ENCODE data around the gene LMTK2.
A peak's percentile ranks its signal among the peaks of the same experiment; 100 is the strongest.

LMTK2 gene

DNA sequence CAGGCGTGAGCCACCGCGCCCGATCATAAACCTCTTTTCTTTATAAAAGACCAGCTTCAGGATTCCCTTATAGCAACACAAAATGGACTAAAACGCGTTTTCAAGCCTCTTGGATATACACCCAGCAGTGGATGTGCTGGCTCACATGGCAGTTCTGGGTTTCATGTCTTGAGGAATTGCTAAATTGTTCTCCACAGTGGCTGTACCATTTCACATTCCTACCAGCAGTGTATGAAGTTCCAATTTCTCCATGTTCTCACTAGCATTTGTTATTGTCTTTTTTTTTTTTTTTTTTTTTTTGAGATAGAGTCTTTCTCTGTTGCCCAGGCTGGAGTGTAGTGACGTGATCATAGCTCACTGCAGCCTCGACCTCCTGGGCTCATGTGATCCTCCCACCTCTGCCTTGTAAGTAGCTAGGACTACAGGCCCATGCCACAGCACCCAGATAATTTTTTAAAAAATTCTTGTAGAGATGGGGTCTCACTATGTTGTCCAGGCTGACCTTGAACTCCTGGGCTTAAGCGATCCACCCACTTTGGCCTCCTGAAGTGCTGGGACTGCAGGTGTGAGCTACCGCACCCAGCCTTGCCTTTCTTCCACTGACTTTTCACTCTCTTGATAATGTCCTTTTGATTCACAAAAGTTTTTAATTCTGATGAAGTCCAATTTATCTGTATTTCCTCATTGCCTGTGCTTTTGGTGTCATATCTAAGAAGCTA lies 127.9 kb downstream of the LMTK2 start:
- DNase-seq (ENCODE audit: low read depth): no peak

DNA sequence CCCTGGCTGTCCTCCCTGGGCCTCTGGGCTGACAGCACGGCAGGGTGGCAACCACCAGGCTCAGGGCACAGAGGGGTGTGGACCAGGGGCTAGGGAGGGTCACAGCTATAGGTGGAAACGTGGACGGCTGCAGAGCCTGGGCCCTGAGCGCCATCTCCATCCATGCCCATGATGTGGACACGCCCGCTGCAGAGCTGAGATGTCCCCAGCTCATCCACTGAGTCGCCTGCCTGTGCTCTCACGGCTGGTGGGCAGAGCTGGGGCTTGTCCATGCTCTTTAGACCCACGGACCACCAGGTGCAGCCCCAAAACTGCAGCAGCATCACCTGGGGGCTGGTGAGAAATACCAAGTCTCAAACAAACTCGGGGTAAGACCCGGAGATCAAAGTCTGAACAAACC lies 129.2 kb downstream of the LMTK2 start:
- DNase-seq (ENCODE audit: low read depth): no peak

DNA sequence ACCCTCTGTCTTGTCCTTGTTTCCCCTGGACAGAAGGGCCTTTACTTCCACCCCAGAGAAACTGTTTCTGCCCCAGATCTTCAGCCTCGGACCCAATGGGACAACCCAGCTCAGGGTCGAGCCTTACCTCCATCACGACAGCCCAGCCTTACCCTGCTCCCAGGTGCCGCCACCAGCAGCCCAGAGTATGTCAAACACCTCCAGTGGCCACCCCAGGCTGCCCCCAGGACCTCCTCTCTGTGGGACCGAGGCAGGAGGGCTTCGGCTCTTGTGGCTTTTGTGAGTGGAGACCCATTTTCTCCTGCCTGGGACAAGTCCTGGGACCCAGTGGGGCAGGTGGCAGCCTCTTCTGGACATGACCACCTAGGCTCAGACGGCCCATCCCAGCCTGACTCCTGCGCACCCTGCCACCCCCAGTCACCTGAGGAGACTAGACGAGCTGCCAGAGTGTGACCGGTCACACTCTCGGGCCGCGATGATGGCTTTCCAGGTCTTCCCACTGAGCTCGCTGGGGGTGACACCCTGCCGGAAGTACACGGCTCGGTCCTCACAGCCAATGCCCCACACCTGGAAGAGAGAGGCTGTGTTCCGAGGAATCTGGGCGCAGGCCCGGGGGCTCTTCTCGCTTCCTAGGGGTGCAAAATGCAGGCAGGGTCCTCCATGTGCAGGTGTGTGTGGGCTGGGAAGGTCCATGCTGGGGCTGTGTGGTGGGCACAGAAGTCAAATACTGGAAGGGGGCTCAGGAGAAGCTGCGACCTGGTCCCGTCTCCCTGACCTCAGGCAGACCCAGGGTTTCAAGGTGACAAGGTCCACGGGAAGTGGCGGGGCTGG lies 129.9 kb downstream of the LMTK2 start:
- no peak for DNase-seq (ENCODE audit: low read depth)

DNA sequence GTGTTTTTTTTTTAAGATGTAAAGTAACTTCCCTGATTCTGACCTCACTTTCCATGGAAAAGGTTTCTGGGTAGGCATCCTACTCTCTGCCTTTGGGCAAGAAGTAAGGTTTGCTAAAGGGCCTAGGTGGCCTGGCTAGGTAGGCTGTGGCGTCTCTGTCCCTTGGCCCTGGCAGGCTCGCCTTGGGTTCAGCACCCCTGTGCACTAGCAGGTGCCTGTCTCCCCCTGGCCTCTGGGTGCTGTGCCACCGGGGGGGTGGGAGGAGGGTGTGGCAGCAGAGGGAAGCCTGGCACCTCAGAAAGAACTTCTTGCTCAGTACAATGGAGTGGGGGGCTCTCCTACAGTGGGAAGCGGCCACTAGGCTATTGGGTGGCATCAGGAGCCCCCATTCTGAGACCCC lies 131.4 kb downstream of the LMTK2 start:
- DNase-seq (ENCODE audit: low read depth): no peak

DNA sequence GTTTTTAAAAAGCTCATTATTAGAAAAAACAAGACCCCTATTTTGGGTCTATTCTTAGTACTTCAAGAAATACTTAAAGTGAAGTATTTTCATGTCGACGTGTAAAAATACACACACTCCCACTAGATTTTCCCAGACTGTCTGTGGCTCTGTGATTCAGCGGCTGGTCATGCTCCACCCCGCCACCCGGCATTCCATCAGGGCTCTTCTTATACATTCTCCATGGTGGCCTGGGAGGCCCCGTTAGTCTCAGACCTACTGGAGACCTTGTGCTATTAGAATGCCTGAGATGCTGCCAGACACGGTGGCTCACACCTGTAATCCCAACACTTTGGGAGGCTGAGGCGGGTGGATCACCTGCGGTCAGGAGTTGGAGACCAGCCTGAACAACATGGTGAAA lies 132.3 kb downstream of the LMTK2 start:
- DNase-seq (ENCODE audit: low read depth): no peak

DNA sequence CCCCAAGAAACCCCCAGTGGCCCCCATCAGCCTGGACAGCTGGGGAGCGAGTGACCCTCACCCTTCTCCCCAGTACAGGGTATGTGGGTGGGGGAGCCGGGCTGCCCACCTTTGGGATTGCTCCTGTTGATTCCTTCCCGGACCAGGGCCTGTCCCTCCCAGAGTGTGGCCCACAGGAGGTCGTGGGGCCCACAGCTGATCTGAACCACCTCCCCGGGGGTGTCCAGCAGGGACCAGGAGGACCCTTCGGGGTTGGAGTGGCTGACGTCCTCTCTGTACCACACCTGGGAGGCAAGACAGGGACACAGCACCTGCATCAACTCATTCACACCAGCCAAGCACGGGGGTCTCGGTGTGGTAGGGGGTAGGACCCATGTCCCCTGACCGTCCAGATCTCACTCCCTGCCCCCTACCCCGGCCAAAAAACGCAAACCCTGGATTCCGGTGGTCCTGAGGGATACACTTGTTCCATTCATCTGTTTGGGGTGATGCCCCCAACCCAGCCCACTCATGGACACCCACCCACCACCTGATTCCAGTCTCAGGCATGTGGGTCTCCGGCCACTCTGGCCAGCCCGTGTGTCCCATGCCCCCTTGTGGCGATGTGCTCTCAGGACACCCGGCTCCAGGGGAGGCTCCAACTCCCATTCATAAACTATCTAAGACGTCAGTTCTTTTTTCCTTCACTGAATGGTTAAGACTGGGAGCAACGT lies 134.5 kb downstream of the LMTK2 start:
- DNase-seq (ENCODE audit: low read depth): no peak

DNA sequence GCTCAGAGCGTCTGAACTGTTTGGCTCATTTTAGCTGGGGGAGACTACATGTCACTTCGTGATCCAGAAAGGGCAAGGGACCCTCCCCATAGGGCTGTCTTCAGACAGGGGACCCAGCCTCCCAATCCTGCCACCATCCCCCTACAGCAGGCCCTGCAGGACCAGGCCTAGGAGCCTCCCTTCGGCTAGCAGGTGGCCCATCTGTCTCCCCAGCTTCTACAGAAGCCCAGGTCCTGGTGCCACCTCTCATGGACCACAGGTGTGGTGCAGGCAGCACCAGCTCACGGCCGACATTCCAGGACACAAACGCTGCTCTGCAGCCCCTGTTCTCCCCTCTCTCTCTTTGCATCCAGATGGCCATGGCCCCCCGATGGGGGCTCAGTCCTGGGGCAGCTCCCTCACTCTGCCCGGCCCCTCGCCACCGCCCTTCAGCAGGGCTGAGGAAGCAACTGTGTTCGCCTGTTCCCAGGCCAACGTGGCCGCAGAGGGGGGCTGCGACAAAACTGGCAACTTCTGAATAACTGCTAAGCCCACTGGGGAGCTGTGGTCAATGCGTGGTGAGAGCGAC lies 135.1 kb downstream of the LMTK2 start:
- DNase-seq (ENCODE audit: low read depth): no peak

DNA sequence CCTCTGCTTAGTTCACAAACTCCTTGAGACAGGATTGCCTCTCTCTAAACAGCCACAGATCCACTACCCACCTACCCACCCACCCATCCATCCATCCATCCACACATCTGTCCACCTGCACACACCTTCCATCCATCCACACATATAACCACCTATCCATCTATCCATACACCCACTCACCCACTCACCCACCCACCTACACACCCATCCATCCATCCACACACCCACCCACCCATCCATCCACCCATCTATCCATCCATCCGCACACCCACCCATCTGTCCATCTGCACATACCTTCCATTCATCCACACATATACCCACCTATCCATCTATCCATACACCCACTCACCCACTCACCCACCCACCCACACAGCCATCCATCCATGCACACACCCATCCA lies 135.7 kb downstream of the LMTK2 start:
- no peak for DNase-seq (ENCODE audit: low read depth)

DNA sequence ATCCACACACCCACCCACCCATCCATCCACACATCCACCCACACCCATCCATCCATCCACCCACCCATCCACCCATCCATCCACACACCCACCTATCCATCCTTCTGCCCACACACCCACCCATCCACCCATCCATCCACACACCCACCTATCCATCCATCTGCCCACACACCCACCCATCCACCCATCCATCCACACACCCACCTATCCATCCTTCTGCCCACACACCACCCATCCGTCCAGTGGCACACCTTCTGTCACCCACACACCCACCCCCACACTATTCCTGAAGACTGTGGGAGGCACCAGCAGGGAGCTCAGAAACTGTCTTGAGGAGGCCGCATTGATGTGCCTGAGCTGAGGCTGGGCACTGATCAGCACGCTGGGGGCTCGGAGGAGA lies 136.3 kb downstream of the LMTK2 start:
- no peak for DNase-seq (ENCODE audit: low read depth)

DNA sequence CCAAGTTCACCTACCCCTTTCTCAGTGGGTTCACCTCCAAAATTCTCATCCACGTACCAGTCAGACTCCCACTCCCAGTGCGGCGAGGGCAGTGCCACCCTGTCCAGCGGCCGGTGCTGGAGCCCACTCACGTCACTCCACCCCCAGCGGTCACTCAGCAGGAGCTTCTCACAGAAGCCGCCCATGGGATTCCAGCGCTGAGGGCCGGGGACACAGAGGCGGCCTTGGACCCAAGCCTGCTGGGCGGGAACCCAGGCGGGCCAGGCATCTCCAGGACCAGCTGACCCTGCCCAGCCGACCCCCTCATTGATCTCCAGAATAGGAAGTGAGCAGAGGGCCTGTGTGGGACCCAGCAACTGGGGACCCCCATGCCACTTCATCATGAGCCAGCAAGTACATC lies 138.2 kb downstream of the LMTK2 start:
- no peak for DNase-seq (ENCODE audit: low read depth)

DNA sequence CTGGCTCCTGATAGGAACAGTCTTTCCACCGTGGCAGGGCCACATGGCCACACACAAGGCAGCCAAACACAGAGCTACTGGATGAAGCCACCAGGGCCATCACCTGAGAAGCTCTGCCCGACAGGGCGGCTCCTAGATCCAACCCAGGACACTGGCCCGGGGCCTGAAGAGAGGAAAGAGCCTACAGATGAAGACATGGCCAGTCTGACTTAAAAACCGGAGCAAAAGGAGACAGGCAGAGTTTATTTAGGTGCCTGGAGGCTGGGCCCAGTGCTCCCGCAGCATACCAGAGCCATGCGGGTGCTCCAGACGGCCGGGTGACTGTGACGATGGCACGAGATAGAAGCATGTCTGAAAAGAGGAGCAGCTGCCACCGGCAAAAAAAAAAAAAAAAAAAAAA lies 141.5 kb downstream of the LMTK2 start:
- DNase-seq (ENCODE audit: low read depth): no peak

DNA sequence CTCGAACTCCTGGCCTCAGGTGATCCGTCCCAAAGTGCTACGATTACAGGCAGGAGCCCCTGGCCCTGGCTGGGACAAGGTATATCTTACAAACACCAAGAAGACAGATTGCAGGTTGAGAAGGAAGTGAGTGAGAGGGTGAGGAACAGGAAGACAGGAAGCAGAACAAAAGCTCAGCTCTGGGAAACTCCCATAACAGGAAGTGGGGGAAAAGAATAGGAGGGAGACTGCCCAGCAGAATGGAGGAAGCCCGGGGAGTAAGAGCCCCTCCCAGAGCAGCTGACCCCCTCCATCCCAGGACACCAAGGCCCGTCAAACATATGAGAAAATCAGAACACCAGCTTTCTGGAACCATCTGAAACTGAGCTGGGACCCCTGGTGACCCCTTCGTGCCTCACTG lies 142.4 kb downstream of the LMTK2 start:
- DNase-seq (ENCODE audit: low read depth): no peak

DNA sequence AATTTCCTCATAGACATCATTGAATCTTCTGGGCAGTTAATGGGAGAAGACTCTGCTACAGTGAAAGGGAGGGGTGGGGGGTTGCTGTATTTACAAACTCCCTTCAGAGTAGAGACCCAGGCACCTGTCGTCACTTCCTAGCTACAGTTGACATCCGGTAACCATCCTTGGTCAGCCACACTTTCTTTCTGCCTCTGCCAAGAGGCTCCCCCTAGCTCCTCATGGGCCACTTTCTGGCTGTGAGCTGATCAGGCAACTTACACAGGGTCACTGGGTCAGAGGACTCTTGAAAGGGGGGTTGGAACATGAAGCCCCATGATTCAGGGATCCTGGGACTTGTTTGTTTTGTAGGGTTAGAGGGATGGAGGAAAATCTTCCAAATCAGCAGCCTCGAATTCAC lies 144.1 kb downstream of the LMTK2 start:
- peak; percentile 31 for DNase-seq (ENCODE audit: low read depth)

DNA sequence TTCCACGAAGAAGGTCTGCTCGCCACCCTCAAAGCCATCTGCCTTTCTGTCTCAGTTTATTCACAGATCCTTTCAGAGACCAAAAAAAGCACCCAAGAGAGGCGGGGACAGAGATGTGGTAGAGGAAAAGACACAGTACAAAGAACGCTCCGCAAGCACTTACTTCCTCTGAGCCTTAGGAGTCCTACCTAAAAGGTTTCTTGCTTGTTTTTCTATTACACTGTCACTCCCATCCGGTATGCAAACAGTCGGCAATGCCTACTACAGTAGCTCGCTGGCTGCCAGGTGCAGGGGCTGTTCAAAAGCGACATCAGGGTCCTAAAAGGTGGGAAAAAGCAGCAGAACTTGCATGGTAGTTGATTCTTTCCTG lies 144.6 kb downstream of the LMTK2 start:
- peak; percentile 14 for DNase-seq (ENCODE audit: low read depth)

DNA sequence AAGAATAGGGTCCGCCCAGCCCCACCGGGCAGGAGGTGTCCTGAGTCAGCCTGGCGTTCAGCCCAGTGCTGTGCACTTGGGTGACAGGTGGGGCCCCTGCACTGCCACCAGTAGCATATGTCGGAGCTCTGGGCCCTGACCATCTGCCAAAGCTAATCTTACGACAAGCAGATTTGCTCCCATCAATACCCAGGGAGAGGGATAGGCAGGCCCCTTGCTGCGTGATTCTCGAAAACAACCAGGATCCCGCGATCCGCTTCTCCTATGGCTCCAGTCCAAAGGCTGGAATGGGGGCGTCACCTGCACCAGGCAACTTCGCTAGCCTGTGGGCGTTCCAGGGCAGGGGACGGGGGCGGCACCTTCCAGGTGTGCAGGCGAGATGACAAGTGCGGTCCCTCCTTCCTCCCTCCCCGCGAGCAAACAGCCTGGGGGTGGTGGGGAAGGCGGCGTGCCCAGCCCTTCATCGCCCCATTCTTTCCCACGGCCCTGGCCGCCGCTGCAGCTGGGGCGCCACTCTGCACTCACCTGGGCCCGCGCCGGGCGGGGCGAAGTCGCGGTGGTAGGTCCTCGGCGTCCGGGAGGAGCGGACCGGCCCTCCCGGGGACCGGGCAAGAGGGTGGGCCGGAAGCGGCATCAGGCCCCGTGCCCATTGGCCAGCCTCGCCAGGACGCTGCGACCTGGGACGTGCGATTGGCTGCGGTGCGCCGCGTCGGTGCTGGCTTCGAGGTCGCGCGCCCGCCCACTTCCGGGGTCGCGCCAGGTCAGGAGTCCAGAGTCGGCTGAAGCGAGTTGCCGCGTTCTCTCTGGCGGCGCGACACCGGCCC lies 145.2 kb downstream of the LMTK2 start, which contains the start of gene TECPR1:
Gene TECPR1 (minus strand): TSS at position 632 of the 824 bp plus-strand sequence. CDS start 6,086 bp downstream, outside the sequence.
- DNase-seq (ENCODE audit: low read depth): peak; percentile 80

DNA sequence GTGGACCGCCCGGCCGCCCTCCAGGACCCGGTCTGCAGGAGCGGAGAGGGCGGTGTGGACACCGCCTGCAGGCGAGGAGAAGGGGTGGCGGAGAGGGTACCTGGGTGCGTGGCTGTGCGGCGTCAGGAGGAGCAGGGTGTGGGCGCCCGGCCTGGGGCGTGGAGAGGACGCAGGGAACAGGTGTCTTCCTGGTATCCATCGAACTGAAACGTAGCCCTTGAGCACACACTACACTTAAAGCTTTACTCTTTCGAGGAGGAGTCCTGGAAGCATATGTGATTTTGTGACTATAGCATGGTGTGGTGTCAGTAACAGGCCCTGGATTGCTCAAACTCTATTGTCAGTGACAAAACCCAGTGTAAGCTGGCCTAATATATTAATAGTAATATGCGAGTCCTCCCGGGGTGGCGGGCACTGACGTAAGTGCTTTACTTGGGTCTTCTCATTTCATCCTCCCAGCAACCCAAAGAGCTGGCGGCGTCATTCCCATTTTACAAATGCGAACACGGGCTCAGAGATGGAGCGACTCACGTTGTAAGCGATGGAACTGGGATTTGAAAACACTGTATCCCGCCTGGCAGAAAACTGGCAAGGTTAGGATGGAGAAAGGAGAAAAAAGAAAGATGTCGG lies 145.9 kb downstream of the LMTK2 start:
- no peak for DNase-seq (ENCODE audit: low read depth)

DNA sequence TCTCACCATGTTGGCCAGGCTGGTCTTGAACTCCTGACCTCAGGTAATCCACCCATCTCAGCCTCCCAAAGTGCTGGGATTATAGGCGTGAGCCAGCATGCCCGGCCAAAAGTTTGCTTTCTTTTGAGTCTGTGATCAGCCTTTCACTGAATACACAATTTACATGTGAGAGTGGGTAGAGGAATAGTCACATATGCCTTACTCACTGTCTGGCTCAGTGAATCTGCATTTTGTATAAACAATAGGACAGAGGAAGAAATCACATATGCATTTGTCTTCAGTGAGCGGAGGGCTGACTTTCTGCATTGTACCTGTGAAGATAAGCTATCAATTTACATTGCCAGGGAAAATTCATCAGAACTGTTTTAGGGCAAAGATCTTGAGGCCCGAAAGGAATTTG lies 147.9 kb downstream of the LMTK2 start:
- DNase-seq (ENCODE audit: low read depth): no peak

DNA sequence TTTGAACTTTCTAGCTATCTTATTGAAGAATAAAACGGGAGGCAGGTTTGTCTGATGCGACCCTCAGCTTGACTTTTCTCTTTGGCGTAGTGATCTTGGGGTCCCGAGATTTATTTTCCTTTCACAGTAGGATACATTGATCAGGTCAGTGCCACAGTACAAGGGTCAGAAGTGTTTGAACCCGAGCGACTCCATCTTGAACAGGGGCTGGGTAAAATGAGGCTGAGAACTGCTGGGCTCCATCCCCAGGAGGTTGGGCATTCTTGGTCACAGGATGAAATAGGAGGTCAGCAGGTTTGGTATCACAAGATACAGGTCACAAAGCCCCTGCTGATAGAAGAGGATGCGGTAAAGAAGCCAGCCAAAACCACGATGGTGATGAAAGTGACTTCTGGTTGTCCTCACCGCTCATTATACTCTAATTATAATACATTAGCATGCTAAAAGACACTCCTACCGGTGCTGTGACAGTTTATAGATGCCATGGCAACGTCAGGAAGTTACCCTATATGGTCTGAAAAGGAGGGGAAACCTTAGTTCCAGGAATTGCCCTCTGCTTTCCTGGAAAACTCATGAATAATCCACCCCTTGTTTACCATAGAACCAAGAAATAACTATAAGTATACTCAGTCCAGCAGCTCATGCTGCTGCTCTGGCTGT lies 148.4 kb downstream of the LMTK2 start:
- no peak for DNase-seq (ENCODE audit: low read depth)

DNA sequence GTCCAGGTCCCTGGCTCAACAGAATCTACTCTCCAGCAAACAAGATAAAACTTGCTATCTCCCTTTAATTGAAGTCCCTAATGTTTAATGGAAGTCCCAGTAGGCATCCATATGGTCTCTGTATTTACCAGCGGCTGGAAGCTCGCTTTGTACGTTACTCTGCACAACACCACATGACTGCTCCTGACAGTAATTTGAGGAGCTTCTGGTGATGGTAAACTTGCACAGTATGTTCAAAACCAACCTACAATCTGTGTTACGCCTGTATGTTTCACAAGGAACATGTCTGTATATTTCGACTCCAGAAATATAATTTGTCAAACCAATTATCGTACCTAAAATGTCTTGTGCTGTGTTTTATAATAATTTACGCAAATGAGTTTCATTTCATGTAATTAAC lies 149.8 kb downstream of the LMTK2 start:
- DNase-seq (ENCODE audit: low read depth): no peak

DNA sequence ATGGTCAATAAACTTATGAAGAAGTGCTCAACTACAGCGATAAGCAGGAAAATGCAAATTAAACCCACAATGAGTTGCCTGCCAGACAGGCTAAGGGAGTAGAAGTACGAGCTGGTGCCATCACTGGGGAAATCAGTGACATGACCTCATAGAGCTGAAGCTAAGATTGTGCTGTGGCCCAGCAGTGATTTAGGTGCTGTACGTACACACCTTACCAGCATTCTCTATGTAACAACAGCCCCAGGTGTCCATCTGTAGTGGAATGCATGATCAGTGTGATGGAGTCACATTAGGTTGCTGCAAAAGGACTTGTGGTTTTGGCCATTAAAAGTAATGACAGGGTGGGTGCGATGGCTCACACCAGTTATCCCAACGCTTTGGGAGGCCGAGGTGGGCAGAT lies 151.0 kb downstream of the LMTK2 start:
- no peak for DNase-seq (ENCODE audit: low read depth)

Data from T-helper 22 cell (primary cell).